Measurements from ENCODE around the gene CCNI2.

CCNI2 gene

GRCh38 chr5:132742158-132742557 lies 5.1 kb upstream of the CCNI2 start:
- no peak for DNase-seq (ENCODE audit: low read depth)
- no peak overlapping the region for H3K4me3 ChIP-seq (ENCODE audit: low read length)
- TF ChIP-seq, protein P1, sequence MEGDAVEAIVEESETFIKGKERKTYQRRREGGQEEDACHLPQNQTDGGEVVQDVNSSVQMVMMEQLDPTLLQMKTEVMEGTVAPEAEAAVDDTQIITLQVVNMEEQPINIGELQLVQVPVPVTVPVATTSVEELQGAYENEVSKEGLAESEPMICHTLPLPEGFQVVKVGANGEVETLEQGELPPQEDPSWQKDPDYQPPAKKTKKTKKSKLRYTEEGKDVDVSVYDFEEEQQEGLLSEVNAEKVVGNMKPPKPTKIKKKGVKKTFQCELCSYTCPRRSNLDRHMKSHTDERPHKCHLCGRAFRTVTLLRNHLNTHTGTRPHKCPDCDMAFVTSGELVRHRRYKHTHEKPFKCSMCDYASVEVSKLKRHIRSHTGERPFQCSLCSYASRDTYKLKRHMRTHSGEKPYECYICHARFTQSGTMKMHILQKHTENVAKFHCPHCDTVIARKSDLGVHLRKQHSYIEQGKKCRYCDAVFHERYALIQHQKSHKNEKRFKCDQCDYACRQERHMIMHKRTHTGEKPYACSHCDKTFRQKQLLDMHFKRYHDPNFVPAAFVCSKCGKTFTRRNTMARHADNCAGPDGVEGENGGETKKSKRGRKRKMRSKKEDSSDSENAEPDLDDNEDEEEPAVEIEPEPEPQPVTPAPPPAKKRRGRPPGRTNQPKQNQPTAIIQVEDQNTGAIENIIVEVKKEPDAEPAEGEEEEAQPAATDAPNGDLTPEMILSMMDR (conservative IDR thresholded peaks at IDR 0.05; ENCODE audit: low read length), result no peak

DNA sequence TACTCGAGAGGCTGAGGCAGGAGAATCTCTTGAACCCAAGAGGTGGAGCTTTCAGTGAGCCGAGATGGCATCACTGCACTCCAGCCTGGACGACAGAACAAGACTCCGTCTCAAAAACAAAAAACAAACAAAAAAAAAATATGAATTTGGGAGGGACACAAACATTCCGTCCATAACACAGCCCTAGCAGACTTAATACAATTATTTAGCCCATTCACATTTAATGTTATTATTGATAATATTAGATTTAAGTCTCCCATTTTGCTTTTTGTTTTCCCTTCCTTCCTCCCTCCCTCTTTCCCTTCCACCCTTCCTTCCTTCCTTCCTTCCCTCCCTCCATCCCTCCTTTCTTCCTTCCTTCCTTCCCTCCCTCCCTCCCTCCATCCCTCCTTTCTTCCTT lies 4.6 kb upstream of the CCNI2 start:
- no peak overlapping the region for H3K4me3 ChIP-seq (ENCODE audit: low read length)
- TF ChIP-seq, protein P1 (conservative IDR thresholded peaks at IDR 0.05; ENCODE audit: low read length), result no peak
- no peak for DNase-seq (ENCODE audit: low read depth)

DNA sequence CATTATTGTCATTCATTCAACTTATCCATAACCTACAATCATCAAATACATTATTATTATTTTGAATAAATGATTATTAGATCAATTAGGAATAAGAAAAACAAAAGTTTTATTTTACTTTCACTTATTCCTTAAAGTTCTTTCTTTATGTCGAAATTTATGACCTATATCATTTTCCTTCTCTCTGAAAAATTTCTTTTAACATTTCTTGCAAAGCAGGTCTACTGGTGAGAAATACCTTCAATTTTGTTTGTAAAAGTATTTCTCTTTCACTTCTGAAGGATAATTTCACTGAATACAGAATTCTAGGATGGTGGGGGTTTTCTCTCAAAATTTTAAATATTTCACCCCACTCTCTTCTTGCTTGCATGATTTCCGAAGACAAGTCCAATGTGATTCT lies 2.6 kb upstream of the CCNI2 start:
- TF ChIP-seq, protein P1 (conservative IDR thresholded peaks at IDR 0.05; ENCODE audit: low read length), result no peak
- DNase-seq (ENCODE audit: low read depth), result no peak
- no peak overlapping the region for H3K4me3 ChIP-seq (ENCODE audit: low read length)

DNA sequence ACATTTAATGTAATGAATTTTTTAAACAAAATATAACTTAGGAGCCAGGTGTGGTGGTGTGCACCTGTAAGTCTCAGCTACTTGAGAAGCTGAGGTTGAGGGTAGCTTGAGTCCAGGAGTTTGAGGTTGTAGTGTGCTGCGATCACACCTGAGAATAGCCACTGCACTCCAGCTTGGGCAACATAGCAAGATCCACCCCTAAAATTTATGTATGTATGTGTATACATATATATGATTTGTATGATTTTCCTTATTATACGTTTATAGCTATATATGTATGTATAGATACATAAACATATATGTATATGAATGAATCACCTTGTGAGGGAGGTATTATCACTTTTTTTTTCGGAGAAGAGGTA lies 653 bp upstream of the CCNI2 start:
- H3K4me3 ChIP-seq (ENCODE audit: low read length), result no peak overlapping the region
- DNase-seq (ENCODE audit: low read depth), result no peak
- TF ChIP-seq, protein P1 (conservative IDR thresholded peaks at IDR 0.05; ENCODE audit: low read length), result no peak

- H3K4me3 ChIP-seq (ENCODE audit: low read length), result no peak overlapping the region
- no peak for DNase-seq (ENCODE audit: low read depth)
- TF ChIP-seq, protein P1 (conservative IDR thresholded peaks at IDR 0.05; ENCODE audit: low read length), result no peak
Observed at GRCh38 chr5:132747616-132748440, 602 bp downstream of the CCNI2 start.

DNA sequence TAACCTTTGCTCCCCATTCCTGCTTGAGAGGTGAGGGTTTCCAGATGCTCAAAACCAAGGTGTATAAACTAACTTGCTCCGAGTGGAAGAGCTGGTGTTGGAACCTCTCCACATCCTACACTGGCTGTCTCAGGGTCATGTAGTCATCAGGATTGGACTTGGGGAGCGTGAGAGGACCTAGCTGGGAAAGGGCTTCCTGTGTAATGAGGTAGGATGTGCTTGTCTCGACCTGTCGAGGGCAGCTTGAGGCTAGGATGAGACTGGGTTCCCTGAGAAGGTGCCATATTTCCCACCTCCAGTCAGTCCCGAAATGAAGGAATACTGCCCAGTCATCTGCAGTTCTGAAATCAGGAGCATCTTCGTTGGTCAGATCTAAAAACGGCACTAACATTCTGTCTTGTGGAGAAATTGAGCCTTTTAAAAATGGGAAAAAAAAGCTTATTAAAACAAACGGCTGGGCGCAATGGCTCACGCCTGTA lies 1.3 kb downstream of the CCNI2 start:
- DNase-seq (ENCODE audit: low read depth), result no peak
- no peak overlapping the region for H3K4me3 ChIP-seq (ENCODE audit: low read length)
- TF ChIP-seq, protein P1 (conservative IDR thresholded peaks at IDR 0.05; ENCODE audit: low read length), result no peak

DNA sequence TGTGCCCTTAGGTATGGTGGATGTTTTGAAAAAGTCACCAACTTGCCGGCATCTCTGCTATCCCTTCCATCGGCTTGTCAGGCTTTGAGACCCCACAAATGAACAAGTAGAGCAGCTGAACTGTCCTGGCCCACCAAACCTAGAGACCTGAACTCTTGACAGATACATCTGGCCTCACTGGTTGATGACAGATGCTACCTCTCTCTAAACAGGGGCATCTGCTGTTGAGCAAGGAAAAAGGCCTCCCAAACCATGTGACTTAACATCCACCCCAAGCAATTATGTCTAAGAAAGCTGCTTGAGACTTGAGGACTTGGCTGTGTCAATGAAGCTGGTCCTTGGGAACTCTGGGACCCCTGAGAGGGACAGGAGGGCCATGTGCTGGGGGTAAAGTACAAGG lies 2.3 kb downstream of the CCNI2 start:
- DNase-seq (ENCODE audit: low read depth), result no peak
- no peak overlapping the region for H3K4me3 ChIP-seq (ENCODE audit: low read length)
- TF ChIP-seq, protein P1 (conservative IDR thresholded peaks at IDR 0.05; ENCODE audit: low read length), result no peak

All from AG10803 (cell line).